ENCODE data around the gene MYBBP1A. TPM values are rescaled to one million over a fixed set of nuclear protein-coding genes. Genes with fewer than 3 reads are reported as not detected.

MYBBP1A gene
- total RNA-seq, 1 donor from 2014 or later = 47.1 TPM

DNA sequence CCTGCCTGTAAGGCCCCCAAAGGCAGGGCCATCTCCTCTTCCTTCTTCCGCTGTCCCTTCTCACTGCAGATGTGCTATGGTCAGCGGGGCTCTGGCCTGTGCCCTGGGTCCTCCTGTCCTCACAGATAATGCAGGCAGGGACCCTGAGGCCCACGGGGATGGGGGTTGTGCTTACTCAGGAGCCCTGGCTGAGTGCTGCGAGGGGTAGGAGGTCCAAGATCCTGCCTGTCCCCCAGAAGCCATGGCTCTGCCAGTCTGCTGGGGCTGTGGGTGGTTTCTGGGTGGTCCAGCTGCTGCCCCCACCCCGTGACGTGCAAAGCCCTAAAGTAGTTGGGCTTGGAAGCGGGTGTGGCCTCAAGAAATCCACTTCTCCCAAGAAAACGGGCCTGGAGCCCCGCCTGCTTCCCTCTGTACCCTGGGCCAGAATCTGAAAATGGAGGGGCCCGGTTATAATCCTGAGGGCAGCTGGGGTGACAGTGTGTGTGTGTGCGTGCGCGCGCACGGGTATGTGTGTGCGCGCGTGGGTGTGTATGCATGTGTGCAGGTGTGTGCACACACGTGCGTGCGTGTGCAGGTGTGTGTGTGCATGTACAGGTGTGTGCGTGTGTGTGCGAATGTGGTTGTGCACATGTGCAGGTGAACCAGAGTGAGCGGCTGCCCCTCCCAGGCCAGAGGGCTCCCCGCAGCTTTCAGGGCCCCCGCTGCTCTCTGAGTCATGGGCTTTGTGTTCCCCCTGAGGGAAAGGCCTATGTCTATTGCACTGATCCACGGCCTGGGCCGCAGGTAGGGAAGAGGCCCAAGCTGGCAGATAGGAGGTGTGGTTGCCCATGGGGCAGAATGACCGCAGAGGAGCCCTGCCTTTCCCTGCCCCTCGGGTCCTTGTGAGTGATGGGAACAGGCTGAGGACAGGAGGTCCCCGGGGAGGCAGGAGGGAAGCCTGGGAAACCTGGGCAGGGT is 42.8 kb downstream of the MYBBP1A start:
- H3K9me3 ChIP-seq = no peaks in the 10 kb centered on the region
- H3K36me3 ChIP-seq = no peaks in the 10 kb centered on the region
- H3K27me3 ChIP-seq = no peaks in the 10 kb centered on the region
- TF ChIP-seq POLR2AphosphoS5 (IDR thresholded peaks at IDR 0.05; ENCODE audit: insufficient read depth in 1 of 2, low read depth in 1 of 2) = no peak
- TF ChIP-seq, protein P1, sequence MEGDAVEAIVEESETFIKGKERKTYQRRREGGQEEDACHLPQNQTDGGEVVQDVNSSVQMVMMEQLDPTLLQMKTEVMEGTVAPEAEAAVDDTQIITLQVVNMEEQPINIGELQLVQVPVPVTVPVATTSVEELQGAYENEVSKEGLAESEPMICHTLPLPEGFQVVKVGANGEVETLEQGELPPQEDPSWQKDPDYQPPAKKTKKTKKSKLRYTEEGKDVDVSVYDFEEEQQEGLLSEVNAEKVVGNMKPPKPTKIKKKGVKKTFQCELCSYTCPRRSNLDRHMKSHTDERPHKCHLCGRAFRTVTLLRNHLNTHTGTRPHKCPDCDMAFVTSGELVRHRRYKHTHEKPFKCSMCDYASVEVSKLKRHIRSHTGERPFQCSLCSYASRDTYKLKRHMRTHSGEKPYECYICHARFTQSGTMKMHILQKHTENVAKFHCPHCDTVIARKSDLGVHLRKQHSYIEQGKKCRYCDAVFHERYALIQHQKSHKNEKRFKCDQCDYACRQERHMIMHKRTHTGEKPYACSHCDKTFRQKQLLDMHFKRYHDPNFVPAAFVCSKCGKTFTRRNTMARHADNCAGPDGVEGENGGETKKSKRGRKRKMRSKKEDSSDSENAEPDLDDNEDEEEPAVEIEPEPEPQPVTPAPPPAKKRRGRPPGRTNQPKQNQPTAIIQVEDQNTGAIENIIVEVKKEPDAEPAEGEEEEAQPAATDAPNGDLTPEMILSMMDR (IDR thresholded peaks at IDR 0.05) = no peak
- no peak for TF ChIP-seq POLR2A (IDR thresholded peaks at IDR 0.05)
- DNase-seq (ENCODE audit: extremely low spot score in 2 of 2) = no peak
- H3K4me1 ChIP-seq = peaks cover 5% of the 10 kb centered on the region
- H3K4me3 ChIP-seq = no peak overlapping the region
- no peak overlapping the region for H3K27ac ChIP-seq
- intact Hi-C loops (cut with DNase I) = no loop called here

DNA sequence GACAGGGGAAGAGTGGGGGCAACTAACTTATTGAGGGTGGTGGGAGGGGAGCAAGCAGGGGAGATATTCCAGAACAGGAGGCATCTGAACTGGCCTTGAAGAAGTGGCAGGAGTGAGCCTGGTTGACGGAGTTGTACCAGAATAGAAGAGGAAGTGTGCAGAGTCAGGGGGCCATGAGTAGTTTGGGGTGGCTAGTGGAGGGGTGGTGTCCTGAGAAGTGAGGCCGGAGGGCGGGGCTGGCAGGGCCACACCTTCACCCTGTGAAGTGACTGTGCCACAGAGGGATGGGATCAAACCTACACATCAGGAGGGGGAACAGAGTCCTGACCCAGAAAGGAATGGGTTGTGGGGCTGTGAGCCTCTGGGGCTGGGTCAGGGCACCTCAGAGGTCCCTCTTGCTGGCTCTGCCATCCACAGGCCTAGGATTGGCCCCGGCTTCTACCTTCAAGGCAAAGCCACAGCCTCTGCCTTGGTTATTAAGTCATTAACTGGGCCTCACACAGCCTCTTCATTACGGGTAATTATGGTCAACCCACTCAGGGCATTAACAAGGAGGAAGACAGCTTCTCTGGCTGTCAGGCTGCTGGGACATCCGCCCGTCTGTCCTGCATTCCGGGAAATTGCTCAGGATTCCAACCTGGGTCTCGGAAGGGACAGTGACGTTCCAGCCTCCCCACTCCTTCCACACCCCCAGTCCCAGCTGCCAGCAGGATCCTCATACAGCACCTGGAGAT is 43.8 kb downstream of the MYBBP1A start:
- intact Hi-C loops (cut with DNase I) = no loop called here
- no peak for TF ChIP-seq POLR2A (IDR thresholded peaks at IDR 0.05)
- TF ChIP-seq, protein P1 (IDR thresholded peaks at IDR 0.05) = no peak
- no peak for TF ChIP-seq POLR2AphosphoS5 (IDR thresholded peaks at IDR 0.05; ENCODE audit: insufficient read depth in 1 of 2, low read depth in 1 of 2)
- H3K4me1 ChIP-seq = peaks cover 5% of the 10 kb centered on the region
- H3K36me3 ChIP-seq = no peaks in the 10 kb centered on the region
- DNase-seq (ENCODE audit: extremely low spot score in 2 of 2) = no peak
- no peaks in the 10 kb centered on the region for H3K27me3 ChIP-seq
- H3K4me3 ChIP-seq = no peak overlapping the region
- H3K27ac ChIP-seq = no peak overlapping the region
- no peaks in the 10 kb centered on the region for H3K9me3 ChIP-seq

DNA sequence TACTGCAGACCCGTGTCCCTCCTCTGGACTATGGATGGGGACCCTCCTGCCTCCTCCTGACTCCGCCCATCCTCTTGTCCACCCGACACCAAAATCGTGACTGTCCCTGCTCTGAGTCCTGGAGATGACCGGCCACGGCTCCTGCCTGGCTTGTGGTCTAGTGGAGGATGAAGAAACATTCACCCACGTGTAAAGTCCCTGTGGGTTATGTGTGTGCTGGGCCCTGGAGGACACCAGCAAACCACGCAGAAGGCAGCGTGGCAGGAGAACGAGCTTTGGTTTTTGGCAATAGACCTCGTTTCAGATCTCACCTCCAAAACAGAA is 44.6 kb downstream of the MYBBP1A start:
- no peaks in the 10 kb centered on the region for H3K36me3 ChIP-seq
- H3K4me3 ChIP-seq = no peak overlapping the region
- no peak overlapping the region for H3K27ac ChIP-seq
- DNase-seq (ENCODE audit: extremely low spot score in 2 of 2) = no peak
- no peaks in the 10 kb centered on the region for H3K27me3 ChIP-seq
- intact Hi-C loops (cut with DNase I) = no loop called here
- no peaks in the 10 kb centered on the region for H3K9me3 ChIP-seq
- peaks cover 5% of the 10 kb centered on the region for H3K4me1 ChIP-seq
- TF ChIP-seq POLR2AphosphoS5 (IDR thresholded peaks at IDR 0.05; ENCODE audit: insufficient read depth in 1 of 2, low read depth in 1 of 2) = no peak
- TF ChIP-seq, protein P1 (IDR thresholded peaks at IDR 0.05) = no peak
- TF ChIP-seq POLR2A (IDR thresholded peaks at IDR 0.05) = no peak

DNA sequence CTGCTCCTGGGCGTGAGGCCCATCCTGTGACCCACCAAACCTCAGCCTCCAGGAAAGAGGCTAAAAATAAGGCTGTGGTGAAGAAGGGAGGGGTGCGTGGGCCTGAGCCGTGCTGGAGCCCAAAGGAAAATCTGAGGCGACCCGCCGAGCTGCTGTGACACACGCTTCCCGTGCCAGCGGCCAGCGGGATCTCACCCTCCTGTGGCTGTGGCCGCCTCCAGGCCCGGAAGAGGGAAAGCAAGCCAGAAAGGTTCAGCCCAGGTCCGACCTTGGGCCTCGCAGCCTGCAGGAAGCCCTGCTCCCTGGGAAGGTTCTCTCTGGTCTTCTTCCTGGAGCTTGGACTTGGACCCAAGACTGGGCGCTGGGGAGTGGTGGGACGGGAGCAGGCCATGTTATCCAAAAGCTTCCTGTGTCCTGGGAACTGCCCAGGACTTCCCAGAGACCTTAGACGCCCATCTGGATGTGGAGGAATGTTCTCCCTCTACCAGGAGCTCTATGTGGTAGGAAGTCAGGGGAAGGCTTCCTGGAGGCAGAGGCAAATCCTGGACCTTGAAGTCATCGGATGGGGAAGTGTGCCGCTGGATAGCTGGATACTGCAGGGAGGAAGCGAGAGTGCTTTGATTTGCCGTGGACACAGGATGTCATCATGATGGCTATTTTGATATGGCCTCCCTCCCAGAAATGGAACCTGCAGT is 45.1 kb downstream of the MYBBP1A start:
- Histone ChIP-seq H3K4me1 (peaks cover 5% of the 10 kb centered on the region), H3K27ac (no peak overlapping the region), H3K36me3 (no peaks in the 10 kb centered on the region), H3K4me3 (no peak overlapping the region), H3K27me3 (no peaks in the 10 kb centered on the region), H3K9me3 (no peaks in the 10 kb centered on the region)
- peak in 1 of 2 donors; percentile 31 for TF ChIP-seq POLR2AphosphoS5 (IDR thresholded peaks at IDR 0.05; ENCODE audit: insufficient read depth in 1 of 2, low read depth in 1 of 2)
- no peak for TF ChIP-seq POLR2A (IDR thresholded peaks at IDR 0.05)
- DNase-seq (ENCODE audit: extremely low spot score in 2 of 2) = no peak
- intact Hi-C loops (cut with DNase I) = no loop called here

DNA sequence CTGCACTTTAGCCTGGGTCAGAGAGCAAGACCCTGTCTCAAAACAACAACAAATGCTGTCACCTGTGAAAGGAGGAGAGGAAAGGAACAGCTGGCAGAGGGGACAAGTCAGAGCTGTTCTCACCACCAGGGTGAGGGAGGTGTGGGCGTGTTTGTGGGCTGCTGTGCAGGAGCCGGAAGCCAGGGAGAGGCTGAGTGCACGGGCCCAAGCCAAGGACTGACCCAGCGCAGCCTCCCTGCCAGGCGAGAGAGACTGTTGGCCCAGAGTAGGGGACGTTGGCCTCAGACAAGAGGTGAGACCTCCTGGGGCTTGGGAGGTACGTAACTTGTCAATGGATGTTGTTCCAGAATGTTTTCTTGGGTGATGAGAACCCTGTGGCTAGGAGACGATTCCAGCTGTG is 45.8 kb downstream of the MYBBP1A start:
- intact Hi-C loops (cut with DNase I) = no loop called here
- no peaks in the 10 kb centered on the region for H3K9me3 ChIP-seq
- no peak for DNase-seq (ENCODE audit: extremely low spot score in 2 of 2)
- no peaks in the 10 kb centered on the region for H3K27me3 ChIP-seq
- H3K36me3 ChIP-seq = no peaks in the 10 kb centered on the region
- no peak for TF ChIP-seq POLR2A (IDR thresholded peaks at IDR 0.05)
- TF ChIP-seq POLR2AphosphoS5 (IDR thresholded peaks at IDR 0.05; ENCODE audit: insufficient read depth in 1 of 2, low read depth in 1 of 2) = no peak
- TF ChIP-seq, protein P1 (IDR thresholded peaks at IDR 0.05) = no peak
- no peak overlapping the region for H3K4me3 ChIP-seq
- peaks cover 5% of the 10 kb centered on the region for H3K4me1 ChIP-seq
- H3K27ac ChIP-seq = no peak overlapping the region
